Esophagus squamous epithelium (tissue), 5 donors: ENCODE data around the gene THEM4. TPM values are rescaled to one million over a fixed set of nuclear protein-coding genes. Genes with fewer than 3 reads are reported as not detected.

Source experiments
- DNase-seq: peaks from one replicate; lab custom pipeline; 2025; lab: John Stamatoyannopoulos, UW
- H3K27ac ChIP-seq, 4 donors: fragments of 200-600 bp; sonication (generic); one replicate each; pipeline ENCODE4 v1.5.1; 2016 to 2019; ENCODE audit warnings: mild to moderate bottlenecking in 1 of 4
- H3K27me3 ChIP-seq, 4 donors: fragments of 200-600 bp; sonication (generic); 1 replicate in 3 of 4; 2 replicates in 1 of 4; pipeline versions ENCODE4 v1.5.1 to v1.6.0; 2017 to 2021; ENCODE audit warnings: antibody characterized with exemption in 1 of 4
- H3K36me3 ChIP-seq, 3 donors: fragments of 200-600 bp; sonication (generic); one replicate each; pipeline ENCODE4 v1.5.1; 2016 to 2019
- H3K4me1 ChIP-seq, 3 donors: fragments of 200-600 bp; sonication (generic); one replicate each; pipeline ENCODE4 v1.5.1; 2017 to 2019
- H3K4me3 ChIP-seq, 4 donors: fragments of 200-600 bp; sonication (generic); 1 replicate in 3 of 4; 2 replicates in 1 of 4; pipeline ENCODE4 v1.5.1; 2016 to 2019; ENCODE audit warnings: mild to moderate bottlenecking in 2 of 4, moderate library complexity in 1 of 4
- H3K9me3 ChIP-seq, 3 donors: fragments of 200-600 bp; sonication (generic); one replicate each; pipeline ENCODE4 v1.5.1; 2016 to 2019
- CTCF ChIP-seq, 6 experiments: fragments of 450-650 bp in 4 of 6; fragments of 200-600 bp in 2 of 6; sonication (generic) in 2 of 6; IDR thresholded peaks; one replicate each; pipeline ENCODE4 v1.5.1; 2016 to 2019; ENCODE audit warnings: antibody characterized with exemption in 6 of 6, mild to moderate bottlenecking in 4 of 6, moderate library complexity in 4 of 6
- POLR2A ChIP-seq, 4 donors: fragments of 450-650 bp; IDR thresholded peaks; one replicate each; pipeline ENCODE4 v1.6.1; 2017; ENCODE audit warnings: antibody characterized with exemption in 4 of 4, mild to moderate bottlenecking in 4 of 4, moderate library complexity in 3 of 4
- WGBS, 2 donors: methylation state at CpG; one replicate each; pipeline ENCODE4 v1.1.5; 2018; 5-methylcytosine and 5-hydroxymethylcytosine counted together
- intact Hi-C: fragments of 100-400 bp; cut with DNase I; formaldehyde crosslinking; loops from one replicate; pipeline ENCODE4 v1.15.0; 2022
- total RNA-seq, 4 donors: library from RNA; depleted of rRNA; stranded (reverse); fragments of >200 nt; gene quantifications; one replicate each; pipeline ENCODE4 v1.1.0, GENCODE V29; 2016
- donor health status: DM: yes; HTN: yes; CAD: no.

THEM4 gene
- total RNA-seq, 4 donors from 2014 or later, result 3.5 to 14.3 (median 12.3) TPM

GRCh38 chr1:151868486-151868885 lies 40.8 kb downstream of the THEM4 start:
- Histone ChIP-seq H3K27me3 (no peaks in the 10 kb centered on the region), H3K9me3 (no peaks in the 10 kb centered on the region), H3K36me3 (peaks cover 0 to 4% (median 0%) of the 10 kb centered on the region in 3 donors), H3K4me3 (no peak overlapping the region), H3K4me1 (peaks cover 0 to 32% (median 0%) of the 10 kb centered on the region in 3 donors), H3K27ac (no peak overlapping the region)
- 14 to 26% methylated on average over 3 of the region's 3 CpGs for WGBS, 2 donors
- TF ChIP-seq POLR2A (IDR thresholded peaks at IDR 0.05) (no peak), CTCF (IDR thresholded peaks at IDR 0.05) (no peak)
- intact Hi-C loops, result no loop called here
- DNase-seq, result no peak

GRCh38 chr1:151867765-151868411 lies 41.4 kb downstream of the THEM4 start:
- 55 to 56% methylated on average over 7 of the region's 7 CpGs for WGBS, 2 donors
- no peaks in the 10 kb centered on the region for H3K27me3 ChIP-seq
- H3K4me3 ChIP-seq, result no peak overlapping the region
- H3K9me3 ChIP-seq, result no peaks in the 10 kb centered on the region
- peaks cover 0 to 32% (median 0%) of the 10 kb centered on the region in 3 donors for H3K4me1 ChIP-seq
- intact Hi-C loops, result no loop called here
- no peak for DNase-seq
- H3K36me3 ChIP-seq, result no peaks in the 10 kb centered on the region
- TF ChIP-seq CTCF (IDR thresholded peaks at IDR 0.05) (no peak), POLR2A (IDR thresholded peaks at IDR 0.05) (no peak)
- no peak overlapping the region for H3K27ac ChIP-seq

GRCh38 chr1:151867321-151867720 lies 42.0 kb downstream of the THEM4 start:
- no peaks in the 10 kb centered on the region for H3K27me3 ChIP-seq
- TF ChIP-seq CTCF (IDR thresholded peaks at IDR 0.05) (no peak), POLR2A (IDR thresholded peaks at IDR 0.05) (no peak)
- H3K9me3 ChIP-seq, result no peaks in the 10 kb centered on the region
- no peak overlapping the region for H3K27ac ChIP-seq
- peaks cover 0 to 32% (median 0%) of the 10 kb centered on the region in 3 donors for H3K4me1 ChIP-seq
- intact Hi-C loops, result no loop called here
- H3K4me3 ChIP-seq, result no peak overlapping the region
- 47 to 48% methylated on average over 2 of the region's 2 CpGs for WGBS, 2 donors
- no peaks in the 10 kb centered on the region for H3K36me3 ChIP-seq
- DNase-seq, result no peak

- 45 to 71% methylated on average over 1 to 2 of the region's 2 CpGs for WGBS, 2 donors
- no peak for TF ChIP-seq CTCF (IDR thresholded peaks at IDR 0.05)
- no peak for TF ChIP-seq POLR2A (IDR thresholded peaks at IDR 0.05)
- H3K9me3 ChIP-seq, result no peaks in the 10 kb centered on the region
- peaks cover 3 to 34% (median 6%) of the 10 kb centered on the region in 3 donors for H3K4me1 ChIP-seq
- no peaks in the 10 kb centered on the region for H3K36me3 ChIP-seq
- DNase-seq, result no peak
- H3K27me3 ChIP-seq, result no peaks in the 10 kb centered on the region
- H3K4me3 ChIP-seq, result no peak overlapping the region
- no peak overlapping the region for H3K27ac ChIP-seq
- intact Hi-C loops, result no loop called here
Observed at GRCh38 chr1:151864411-151864810, 44.9 kb downstream of the THEM4 start.

- H3K36me3 ChIP-seq, result no peaks in the 10 kb centered on the region
- peaks cover 14 to 41% (median 19%) of the 10 kb centered on the region in 3 donors for H3K4me1 ChIP-seq
- H3K27me3 ChIP-seq, result no peaks in the 10 kb centered on the region
- DNase-seq, result no peak
- TF ChIP-seq POLR2A (IDR thresholded peaks at IDR 0.05), result no peak
- no peak for TF ChIP-seq CTCF (IDR thresholded peaks at IDR 0.05)
- H3K27ac ChIP-seq, result no peak overlapping the region
- intact Hi-C loops, result no loop called here
- no peaks in the 10 kb centered on the region for H3K9me3 ChIP-seq
- H3K4me3 ChIP-seq, result no peak overlapping the region
Observed at GRCh38 chr1:151862604-151863003, 46.7 kb downstream of the THEM4 start.
